K562 (cell line): ENCODE data around the gene TMEM121. TPM values are rescaled to one million over a fixed set of nuclear protein-coding genes. Genes with fewer than 3 reads are reported as not detected.
"Not testable (repeated sequence)": the region's sequence is repeated elsewhere in the genome, so short reads cannot be mapped to it uniquely, and the experiment has no call there.

Experiments used
- ATAC-seq: fragments of 200-7000 bp; cut with Tn5 transposase; 3 replicates; pipeline ENCODE4 v1.9.1; 2020; ENCODE audit warnings: moderate library complexity
- BruUV-seq: library from RNA; stranded (reverse); fragments of 400-500 nt; replicated peaks from 2 replicates; lab custom pipeline; 2021; lab: Mats Ljungman, UMichigan
- CTCF ChIA-PET: fragments of 300-600 bp; formaldehyde crosslinking; extraction: SDS; loops from one replicate; lab custom pipeline; 2021; ENCODE audit warnings: low intra/inter-chr PET ratio; lab: Yijun Ruan, JAX
- POLR2A ChIA-PET: fragments of 300-600, 350-650 bp; sonication (Branson Sonifier 250); formaldehyde crosslinking; extraction: SDS; loops from one replicate; lab custom pipeline; 2021; ENCODE audit warnings: antibody characterized with exemption, inconsistent platforms; lab: Yijun Ruan, JAX
- DNase-seq, 4 experiments: peaks; one replicate each; pipeline versions ENCODE4 v3.0.0 to v3.0.0-alpha.2; 2011 to 2018; ENCODE audit warnings: low spot score in 3 of 4, mixed read lengths in 3 of 4; ENCODE audit errors: extremely low read depth in 1 of 4
- FAIRE-seq: peaks from 2 replicates; lab custom pipeline; 2011; peaks lifted over from hg19 to GRCh38; lab: Jason Lieb, UNC
- H2AFZ ChIP-seq: 2 replicates; pipeline ENCODE4 v1.6.0; 2011; ENCODE audit warnings: low read depth, low read length, control low read depth, inconsistent platforms
- H3K27ac ChIP-seq: fragments of 200-600 bp; 3 replicates; pipeline ENCODE4 v1.8.0; 2011; ENCODE audit warnings: low read depth, mild to moderate bottlenecking, control low read depth, inconsistent platforms, low read length, moderate library complexity, mixed read lengths; ENCODE audit errors: extremely low read depth
- H3K27me3 ChIP-seq, 2 experiments: fragments of 300-600 bp in 1 of 2; 2 replicates in 1 of 2; 3 replicates in 1 of 2; pipeline versions ENCODE4 v1.6.0 to v1.8.0; 2011; ENCODE audit warnings: inconsistent platforms in 2 of 2, low read length in 2 of 2, mild to moderate bottlenecking in 1 of 2, mixed read lengths in 1 of 2, moderate library complexity in 1 of 2; ENCODE audit not compliant: control insufficient read depth in 2 of 2, insufficient read depth in 2 of 2
- H3K36me3 ChIP-seq: fragments of 300-600 bp; 3 replicates; pipeline ENCODE4 v1.8.0; 2011; ENCODE audit warnings: mild to moderate bottlenecking, low read length, inconsistent platforms; ENCODE audit not compliant: control insufficient read depth, insufficient read depth
- H3K4me1 ChIP-seq, 2 experiments: fragments of 200-600 bp in 1 of 2; replicated peaks in 1 of 2; 2 replicates in 1 of 2; 3 replicates in 1 of 2; pipeline versions ENCODE4 v1.5.1 to v1.8.0; 2011; ENCODE audit warnings: inconsistent platforms in 2 of 2, low read length in 2 of 2, mild to moderate bottlenecking in 1 of 2, mixed read lengths in 1 of 2, moderate library complexity in 1 of 2; ENCODE audit not compliant: control insufficient read depth in 2 of 2, insufficient read depth in 2 of 2
- H3K4me2 ChIP-seq: 2 replicates; pipeline ENCODE4 v1.6.1; 2011; ENCODE audit warnings: low read length, control low read depth, inconsistent platforms, mixed read lengths; ENCODE audit not compliant: insufficient read depth
- H3K4me3 ChIP-seq: fragments of 200-600 bp; sonication (generic), shearing (Covaris generic); 2 replicates; pipeline ENCODE4 v1.5.1; 2016; ENCODE audit warnings: control low read depth, inconsistent platforms
- H3K79me2 ChIP-seq: fragments of 200-600 bp; 3 replicates; pipeline ENCODE4 v1.8.0; 2011; ENCODE audit warnings: low read length, inconsistent platforms; ENCODE audit not compliant: control insufficient read depth, insufficient read depth
- H3K9ac ChIP-seq, 2 experiments: 2 replicates each; pipeline versions ENCODE4 v1.6.0 to v1.6.1; 2011; ENCODE audit warnings: low read depth in 2 of 2, low read length in 2 of 2, control low read depth in 1 of 2, inconsistent platforms in 1 of 2, mild to moderate bottlenecking in 1 of 2, mixed read lengths in 1 of 2; ENCODE audit not compliant: insufficient read depth in 1 of 2
- H3K9me1 ChIP-seq: one replicate; pipeline ENCODE4 v1.6.0; 2011; ENCODE audit warnings: inconsistent platforms, mild to moderate bottlenecking, low read length, moderate library complexity; ENCODE audit not compliant: control insufficient read depth, insufficient read depth
- H3K9me3 ChIP-seq: replicated peaks from 2 replicates; pipeline ENCODE4 v1.5.1; 2011; ENCODE audit warnings: low read depth, low read length, inconsistent platforms; ENCODE audit not compliant: control insufficient read depth, insufficient read depth
- H4K20me1 ChIP-seq: replicated peaks from 2 replicates; pipeline ENCODE4 v1.6.1; 2011; ENCODE audit warnings: low read length, inconsistent platforms, mixed read lengths; ENCODE audit not compliant: control insufficient read depth, insufficient read depth
- WGBS: fragments of 100-300 bp; shearing (Covaris generic); methylation state at CpG from one replicate; pipeline ENCODE4 v1.1.6; 2016; ENCODE audit warnings: low coverage, mixed read lengths; ENCODE audit not compliant: insufficient coverage; ENCODE audit errors: missing lambda C conversion rate; 5-methylcytosine and 5-hydroxymethylcytosine counted together
- in situ Hi-C: fragments of 300-500 bp; cut with MboI; formaldehyde crosslinking; loops from 4 replicates; pipeline ENCODE4 v1.15.0; 2018; ENCODE audit warnings: inconsistent platforms, mixed read lengths
- intact Hi-C: fragments of 100-400 bp; cut with micrococcal nuclease; formaldehyde crosslinking; loops from 2 replicates; pipeline ENCODE4 v1.14.2; 2022
- polyA plus RNA-seq, 8 experiments: library from polyadenylated mRNA; depleted of rRNA in 4 of 8; stranded (reverse) in 5 of 8; unstranded in 3 of 8; fragments of >200 nt; fragmentation: Nextera tagmentation in 2 of 8; fragmentation: Illumina TruSeq in 1 of 8; extraction: Ambion mirVana in 2 of 8; extraction: Trizol in 1 of 8; gene quantifications; 2 replicates each; pipeline versions ENCODE4 v1.2.1 to v1.2.3, GENCODE V29; 2011 to 2014; ENCODE audit warnings: inconsistent platforms in 1 of 8, missing spikeins in 1 of 8
- total RNA-seq, 7 experiments: library from RNA; depleted of rRNA in 6 of 7; stranded (reverse); fragments of >200 nt in 6 of 7; fragmentation: Illumina TruSeq in 2 of 7; extraction: Trizol in 2 of 7; gene quantifications; 2 replicates each; pipeline versions ENCODE4 v1.2.1 to v1.2.3, GENCODE V29; 2011 to 2021; ENCODE audit warnings: low replicate concordance in 1 of 7

TMEM121 gene
- total and polyA plus RNA-seq, 9 of the 15 experiments (the other 6 are each of a cell fraction or from before 2014, with no cell fraction given): 0.31 to 0.36 TPM; not detected in 7

DNA sequence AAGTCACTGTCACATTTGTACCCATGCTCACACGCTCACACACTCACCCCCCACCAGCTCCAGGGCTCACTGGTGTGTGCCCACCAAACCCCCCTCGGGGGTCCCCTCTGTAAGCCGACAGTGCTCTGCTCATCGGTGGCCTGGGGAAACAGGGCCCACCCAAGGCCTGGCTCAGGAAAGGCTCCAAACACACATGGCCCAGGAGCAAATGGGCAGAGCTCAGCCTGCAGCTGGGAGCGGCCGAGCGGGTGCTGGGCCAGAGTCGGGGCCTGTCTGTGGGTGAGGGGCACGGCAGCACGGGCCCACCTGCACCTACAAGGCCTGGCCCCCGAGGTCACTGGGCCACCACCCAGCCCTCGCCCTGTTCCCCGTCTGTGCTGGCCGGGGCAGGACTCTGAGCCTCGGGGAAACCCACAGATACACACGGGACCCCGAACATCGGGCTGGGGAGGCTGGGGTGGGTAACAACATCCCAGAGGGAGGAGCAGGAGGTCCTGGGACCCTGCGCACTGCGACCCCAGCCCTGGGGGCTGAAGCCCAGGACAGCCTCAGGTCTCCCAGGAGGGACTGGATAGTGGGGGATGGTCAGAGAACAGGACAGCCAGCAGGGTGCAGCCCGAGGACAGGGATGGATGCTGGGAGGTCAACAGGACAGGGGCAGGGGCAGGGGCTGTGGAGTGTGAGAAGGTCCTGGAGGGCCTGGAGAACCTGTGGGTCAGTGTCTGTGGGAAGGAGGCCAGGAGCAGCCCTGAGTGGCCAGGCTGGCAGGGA lies 45.0 kb downstream of the TMEM121 start:
- H3K27ac ChIP-seq, DNase-seq, BruUV-seq, H3K36me3 ChIP-seq, H3K79me2 ChIP-seq, CTCF ChIA-PET, H4K20me1 ChIP-seq, POLR2A ChIA-PET, intact Hi-C loops, H3K4me2 ChIP-seq, H2AFZ ChIP-seq, H3K4me3 ChIP-seq, H3K9me3 ChIP-seq, in situ Hi-C loops, FAIRE-seq, H3K9me1 ChIP-seq, H3K9ac ChIP-seq, H3K4me1 ChIP-seq, H3K27me3 ChIP-seq, ATAC-seq: not testable (repeated sequence)
- WGBS: 4% methylated on average over 6 of the region's 21 CpGs

DNA sequence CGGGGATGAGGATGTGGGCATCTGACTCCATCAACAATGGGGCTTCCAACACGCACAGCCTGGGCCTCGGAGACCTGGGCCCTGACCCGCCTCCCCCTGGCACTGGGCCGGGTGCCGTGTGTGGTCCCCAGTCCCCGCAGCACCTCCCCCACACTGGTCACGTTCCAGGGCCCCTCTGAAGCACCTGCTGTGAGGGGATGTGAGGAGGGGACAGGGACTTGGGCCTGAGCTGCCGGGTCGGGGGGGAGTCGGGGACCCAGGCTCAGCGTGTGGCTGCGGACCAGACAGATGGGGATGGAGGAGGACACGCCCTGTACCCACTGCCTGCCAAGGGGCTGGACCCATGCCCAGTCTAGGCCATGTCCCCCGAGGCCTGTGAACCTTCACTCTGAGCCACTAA lies 45.7 kb downstream of the TMEM121 start:
- H3K9me1 ChIP-seq, H3K4me1 ChIP-seq, H3K9ac ChIP-seq, H3K36me3 ChIP-seq, ATAC-seq, H3K4me2 ChIP-seq, BruUV-seq, FAIRE-seq, H3K79me2 ChIP-seq, H3K4me3 ChIP-seq, CTCF ChIA-PET, DNase-seq, H3K9me3 ChIP-seq, POLR2A ChIA-PET, H3K27ac ChIP-seq, H3K27me3 ChIP-seq, intact Hi-C loops, in situ Hi-C loops, H2AFZ ChIP-seq, H4K20me1 ChIP-seq: not testable (repeated sequence)
- no CpG with 5 or more reads among the region's 15 CpGs for WGBS

DNA sequence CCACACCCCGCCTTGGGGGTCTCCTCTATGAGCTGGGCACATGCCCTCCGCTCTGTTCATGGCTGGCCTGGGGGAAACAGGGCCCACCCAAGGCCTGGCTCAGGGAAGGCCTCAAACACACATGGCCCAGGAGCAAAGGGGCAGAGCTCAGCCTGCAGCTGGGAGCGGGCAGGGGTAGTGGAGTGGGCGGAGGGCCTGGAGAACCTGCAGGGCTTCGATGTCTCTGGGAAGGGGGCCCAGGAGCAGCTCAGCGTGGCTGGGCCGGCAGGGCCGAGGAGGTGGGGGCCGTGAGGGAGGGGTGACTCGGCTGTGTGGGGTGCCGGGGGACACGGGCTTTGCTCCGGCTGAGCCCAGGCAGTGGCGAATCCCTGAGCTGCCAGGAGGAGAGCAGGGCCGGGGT lies 47.5 kb downstream of the TMEM121 start:
- CTCF ChIA-PET, H3K79me2 ChIP-seq, H3K4me3 ChIP-seq, H4K20me1 ChIP-seq, H3K4me2 ChIP-seq, H3K9me1 ChIP-seq, H3K27me3 ChIP-seq, H3K9ac ChIP-seq, H3K36me3 ChIP-seq, H2AFZ ChIP-seq, in situ Hi-C loops, FAIRE-seq, intact Hi-C loops, H3K27ac ChIP-seq, POLR2A ChIA-PET, ATAC-seq, DNase-seq, H3K9me3 ChIP-seq, H3K4me1 ChIP-seq, BruUV-seq: not testable (repeated sequence)
- WGBS: 0% methylated on average over 2 of the region's 15 CpGs

DNA sequence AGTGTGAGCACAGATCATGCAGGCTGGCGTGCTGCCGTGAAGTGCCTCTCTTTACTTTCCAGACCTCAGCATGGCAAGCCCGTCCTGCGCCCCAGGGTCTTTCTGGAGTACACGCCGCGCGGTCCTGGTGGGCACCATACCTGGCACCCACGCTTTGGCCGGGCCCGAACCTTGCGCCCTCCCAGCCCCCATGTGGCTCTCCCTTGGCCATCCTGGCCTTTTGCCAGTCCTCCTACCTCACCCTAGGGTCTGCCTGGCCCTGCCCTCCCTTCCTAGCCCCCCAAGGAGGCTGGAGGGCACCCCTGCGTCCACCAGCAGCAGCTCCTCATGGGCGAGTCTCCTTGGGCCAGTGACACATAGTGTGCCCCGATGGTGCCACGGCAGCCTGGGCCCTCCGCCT lies 48.0 kb downstream of the TMEM121 start:
- H3K27ac ChIP-seq, POLR2A ChIA-PET, in situ Hi-C loops, FAIRE-seq, H3K9ac ChIP-seq, H3K27me3 ChIP-seq, H3K4me3 ChIP-seq, BruUV-seq, H4K20me1 ChIP-seq, H3K4me1 ChIP-seq, H3K36me3 ChIP-seq, ATAC-seq, H2AFZ ChIP-seq, intact Hi-C loops, DNase-seq, H3K4me2 ChIP-seq, CTCF ChIA-PET, H3K9me1 ChIP-seq, H3K9me3 ChIP-seq, H3K79me2 ChIP-seq: not testable (repeated sequence)
- no CpG with 5 or more reads among the region's 17 CpGs for WGBS
